ENCODE results near the gene BCAM.

GRCh38 chr19:44865196-44865767 lies 56.4 kb downstream of the BCAM start:
- TF ChIP-seq CTCF (conservative IDR thresholded peaks at IDR 0.05 in 1 of 2, IDR thresholded peaks at IDR 0.05 in 1 of 2; ENCODE audit: low read depth in 1 of 2, low read length in 2 of 2): no peak
- TF ChIP-seq EZH2 (IDR thresholded peaks at IDR 0.05; ENCODE audit: low read length, missing control alignments): no peak
